H9 (cell line): ENCODE results near the gene MEGF9. TPM values are rescaled to one million over a fixed set of nuclear protein-coding genes. Genes with fewer than 3 reads are reported as not detected.

Experiments used
- DNase-seq: peaks from one replicate; pipeline ENCODE4 v3.0.0-alpha.2; 2017
- H2AFZ ChIP-seq: one replicate; pipeline ENCODE4 v1.6.1; 2013; ENCODE audit warnings: mild to moderate bottlenecking, low read length, control low read depth, moderate library complexity
- H2AK5ac ChIP-seq: 2 replicates; pipeline ENCODE4 v1.6.1; 2013; ENCODE audit warnings: low read length, control low read depth, mixed read lengths; ENCODE audit not compliant: insufficient read length
- H2BK120ac ChIP-seq: one replicate; pipeline ENCODE4 v1.6.1; 2013; ENCODE audit warnings: low read depth, mild to moderate bottlenecking, low read length, control low read depth, inconsistent platforms; ENCODE audit not compliant: poor library complexity, severe bottlenecking
- H2BK12ac ChIP-seq: 2 replicates; pipeline ENCODE4 v1.6.1; 2013; ENCODE audit warnings: low read length, control low read depth, mixed read lengths, low read depth; ENCODE audit not compliant: insufficient read length
- H2BK15ac ChIP-seq: 2 replicates; pipeline ENCODE4 v1.6.1; 2013; ENCODE audit warnings: low read depth, low read length, control low read depth
- H2BK20ac ChIP-seq: one replicate; pipeline ENCODE4 v1.6.1; 2013; ENCODE audit warnings: low read depth, mild to moderate bottlenecking, low read length, control low read depth, inconsistent platforms; ENCODE audit not compliant: poor library complexity, severe bottlenecking
- H2BK5ac ChIP-seq: 2 replicates; pipeline ENCODE4 v1.6.1; 2013; ENCODE audit warnings: low read length, control low read depth, mixed read lengths; ENCODE audit not compliant: insufficient read length
- H3K14ac ChIP-seq: 2 replicates; pipeline ENCODE4 v1.6.1; 2013; ENCODE audit warnings: low read length, control low read depth; ENCODE audit not compliant: insufficient read depth
- H3K18ac ChIP-seq: 2 replicates; pipeline ENCODE4 v1.6.1; 2013; ENCODE audit warnings: low read depth, mild to moderate bottlenecking, mixed read lengths, low read length, control low read depth; ENCODE audit not compliant: insufficient read length
- H3K23ac ChIP-seq: 2 replicates; pipeline ENCODE4 v1.6.1; 2013; ENCODE audit warnings: low read length, control low read depth, mixed read lengths, low read depth; ENCODE audit not compliant: insufficient read length
- H3K23me2 ChIP-seq: 2 replicates; pipeline ENCODE4 v1.6.1; 2013; ENCODE audit warnings: low read depth, mild to moderate bottlenecking, mixed read lengths, low read length, control low read depth; ENCODE audit not compliant: insufficient read length, poor library complexity, severe bottlenecking
- H3K27ac ChIP-seq: 2 replicates; pipeline ENCODE4 v1.5.1; 2013; ENCODE audit warnings: low read length, control low read depth, mixed read lengths, low read depth; ENCODE audit not compliant: insufficient read length
- H3K27me3 ChIP-seq: 2 replicates; pipeline ENCODE4 v1.6.1; 2013; ENCODE audit warnings: low read length, control low read depth, inconsistent platforms; ENCODE audit not compliant: insufficient read depth
- H3K4ac ChIP-seq: 2 replicates; pipeline ENCODE4 v1.6.1; 2013; ENCODE audit warnings: low read depth, mild to moderate bottlenecking, control low read depth, inconsistent platforms, low read length, moderate library complexity
- H3K4me1 ChIP-seq: 2 replicates; pipeline ENCODE4 v1.6.1; 2013; ENCODE audit warnings: low read length, control low read depth, inconsistent platforms; ENCODE audit not compliant: insufficient read depth
- H3K4me2 ChIP-seq: 2 replicates; pipeline ENCODE4 v1.6.1; 2013; ENCODE audit warnings: low read length, control low read depth, mixed read lengths; ENCODE audit not compliant: insufficient read length, insufficient read depth
- H3K56ac ChIP-seq: 2 replicates; pipeline ENCODE4 v1.6.1; 2013; ENCODE audit warnings: low read depth, mild to moderate bottlenecking, mixed read lengths, low read length, control low read depth; ENCODE audit not compliant: insufficient read length
- H3K79me1 ChIP-seq: 2 replicates; pipeline ENCODE4 v1.6.1; 2013; ENCODE audit warnings: low read depth, mild to moderate bottlenecking, moderate library complexity, low read length, control low read depth, inconsistent platforms; ENCODE audit not compliant: insufficient read depth, poor library complexity, severe bottlenecking
- H3K79me2 ChIP-seq: 2 replicates; pipeline ENCODE4 v1.6.1; 2013; ENCODE audit warnings: low read length, control low read depth, inconsistent platforms; ENCODE audit not compliant: insufficient read depth
- H3K9ac ChIP-seq: 2 replicates; pipeline ENCODE4 v1.6.1; 2013; ENCODE audit warnings: low read length, control low read depth, mixed read lengths; ENCODE audit not compliant: insufficient read length; ENCODE audit errors: extremely low read depth
- H3K9me3 ChIP-seq: one replicate; pipeline ENCODE4 v1.6.1; 2013; ENCODE audit warnings: low read depth, low read length, inconsistent platforms; ENCODE audit not compliant: control insufficient read depth
- H3T11ph ChIP-seq: one replicate; pipeline ENCODE4 v1.6.1; 2013; ENCODE audit warnings: mild to moderate bottlenecking, low read length, control low read depth, inconsistent platforms
- H4K20me1 ChIP-seq: one replicate; pipeline ENCODE4 v1.6.1; 2013; ENCODE audit not compliant: control insufficient read depth, insufficient read length, insufficient read depth
- H4K5ac ChIP-seq: 2 replicates; pipeline ENCODE4 v1.6.1; 2013; ENCODE audit warnings: low read depth, mild to moderate bottlenecking, mixed read lengths, low read length, control low read depth; ENCODE audit not compliant: insufficient read length
- H4K8ac ChIP-seq: replicated peaks from 2 replicates; pipeline ENCODE4 v1.6.1; 2013; ENCODE audit warnings: low read length, control low read depth, mixed read lengths, low read depth; ENCODE audit not compliant: insufficient read length
- H4K91ac ChIP-seq: 2 replicates; pipeline ENCODE4 v1.6.1; 2013; ENCODE audit warnings: low read depth, mild to moderate bottlenecking, moderate library complexity, mixed read lengths, low read length, control low read depth; ENCODE audit not compliant: insufficient read length
- H3K27ac Mint-ChIP-seq, 3 experiments: 2 replicates in 2 of 3; 3 replicates in 1 of 3; pipeline ENCODE4 v1.8.0; 2020 to 2021; ENCODE audit warnings: mixed read lengths in 3 of 3, mild to moderate bottlenecking in 1 of 3, moderate library complexity in 1 of 3
- H3K27me3 Mint-ChIP-seq: 2 replicates; pipeline ENCODE4 v1.8.0; 2021; ENCODE audit warnings: low read depth, mild to moderate bottlenecking, moderate library complexity, mixed read lengths
- H3K36me3 Mint-ChIP-seq, 3 experiments: 2 replicates in 2 of 3; 3 replicates in 1 of 3; pipeline ENCODE4 v1.8.0; 2020 to 2021; ENCODE audit warnings: low read depth in 3 of 3, mixed read lengths in 3 of 3; ENCODE audit not compliant: insufficient read depth in 1 of 3
- H3K4me1 Mint-ChIP-seq, 2 experiments: 2 replicates each; pipeline ENCODE4 v1.8.0; 2020; ENCODE audit warnings: mixed read lengths in 2 of 2
- H3K4me3 Mint-ChIP-seq, 2 experiments: 2 replicates in 1 of 2; 3 replicates in 1 of 2; pipeline ENCODE4 v1.8.0; 2020 to 2021; ENCODE audit warnings: mild to moderate bottlenecking in 2 of 2, mixed read lengths in 2 of 2, moderate library complexity in 1 of 2
- H3K9me3 Mint-ChIP-seq, 2 experiments: 2 replicates in 1 of 2; 3 replicates in 1 of 2; pipeline ENCODE4 v1.8.0; 2020; ENCODE audit warnings: mild to moderate bottlenecking in 2 of 2, mixed read lengths in 2 of 2, moderate library complexity in 1 of 2
- WGBS: extraction: QIAGEN DNeasy Blood & Tissue Kit; methylation state at CpG from one replicate; pipeline ENCODE4 v1.1.7; 2013; ENCODE audit warnings: missing lambda C conversion rate, low lambda C conversion rate, mixed read lengths; ENCODE audit not compliant: insufficient read length; ENCODE audit errors: extremely low coverage; 5-methylcytosine and 5-hydroxymethylcytosine counted together
- total RNA-seq: library from RNA; stranded (reverse); gene quantifications from 2 replicates; pipeline ENCODE4 v1.2.1, GENCODE V29; 2021
- TF ChIP-seq, protein P1 (sequence below): fragments of 200-600 bp; sonication (generic); conservative IDR thresholded peaks from 3 replicates; pipeline ENCODE4 v1.8.0; 2021; ENCODE audit warnings: antibody characterized with exemption, mild to moderate bottlenecking

The MEGF9 gene
- total RNA-seq, 1 experiment from 2014 or later: 0.94 TPM

DNA sequence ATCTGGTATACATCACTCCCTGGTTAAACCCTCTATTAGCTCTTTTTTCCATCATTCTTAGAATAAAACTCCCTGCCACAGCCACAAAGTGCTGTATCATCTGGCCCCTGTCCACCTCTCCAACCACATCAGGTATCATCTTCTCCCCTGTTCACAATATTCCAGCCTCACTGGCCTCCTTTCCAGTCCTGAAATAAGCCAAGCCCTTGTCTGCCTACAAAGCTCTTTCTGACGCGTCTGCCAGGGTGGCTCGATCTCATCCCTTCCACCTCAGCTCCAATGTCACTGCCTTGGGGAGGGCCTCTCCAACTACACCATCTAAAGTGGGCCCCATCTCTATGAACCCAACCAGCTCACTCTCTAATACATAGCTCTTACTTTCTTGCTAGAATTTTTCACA, 155.8 kb downstream of the MEGF9 start:
- Histone ChIP-seq H2BK15ac (no peak overlapping the region), H3K27ac (no peak overlapping the region), H3K9me3 (no peaks in the 10 kb centered on the region), H3K56ac (no peak overlapping the region), H3K79me2 (no peaks in the 10 kb centered on the region; the same call in 1 of the 2 replicates), H3T11ph (no peak overlapping the region), H4K91ac (no peak overlapping the region), H2BK20ac (no peak overlapping the region), H3K14ac (no peak overlapping the region), H3K4me1 (no peaks in the 10 kb centered on the region), H2AFZ (no peak overlapping the region), H2BK5ac (no peak overlapping the region), H4K20me1 (no peaks in the 10 kb centered on the region), H2BK120ac (no peak overlapping the region), H3K23ac (no peak overlapping the region), H3K4me2 (no peak overlapping the region), H3K4ac (no peak overlapping the region), H3K27me3 (no peaks in the 10 kb centered on the region), H2AK5ac (no peak overlapping the region), H3K9ac (no peak overlapping the region), H2BK12ac (no peak overlapping the region), H3K23me2 (no peaks in the 10 kb centered on the region), H4K8ac (no peak overlapping the region), H3K79me1 (peaks cover 6% of the 10 kb centered on the region), H4K5ac (no peak overlapping the region), H3K18ac (no peak overlapping the region)
- H3K27ac Mint-ChIP-seq: peak overlapping the region in 2 of 3 experiments; percentile 5 to 54; a peak in 4 of 7 replicates
- H3K36me3 Mint-ChIP-seq: peaks cover 7 to 25% (median 23%) of the 10 kb centered on the region in 3 experiments; a peak in 6 of 7 replicates
- H3K4me1 Mint-ChIP-seq: no peaks in the 10 kb centered on the region
- no peaks in the 10 kb centered on the region for H3K9me3 Mint-ChIP-seq
- WGBS: no CpG with 5 or more reads among the region's 3 CpGs
- DNase-seq: no peak
- TF ChIP-seq, protein P1, sequence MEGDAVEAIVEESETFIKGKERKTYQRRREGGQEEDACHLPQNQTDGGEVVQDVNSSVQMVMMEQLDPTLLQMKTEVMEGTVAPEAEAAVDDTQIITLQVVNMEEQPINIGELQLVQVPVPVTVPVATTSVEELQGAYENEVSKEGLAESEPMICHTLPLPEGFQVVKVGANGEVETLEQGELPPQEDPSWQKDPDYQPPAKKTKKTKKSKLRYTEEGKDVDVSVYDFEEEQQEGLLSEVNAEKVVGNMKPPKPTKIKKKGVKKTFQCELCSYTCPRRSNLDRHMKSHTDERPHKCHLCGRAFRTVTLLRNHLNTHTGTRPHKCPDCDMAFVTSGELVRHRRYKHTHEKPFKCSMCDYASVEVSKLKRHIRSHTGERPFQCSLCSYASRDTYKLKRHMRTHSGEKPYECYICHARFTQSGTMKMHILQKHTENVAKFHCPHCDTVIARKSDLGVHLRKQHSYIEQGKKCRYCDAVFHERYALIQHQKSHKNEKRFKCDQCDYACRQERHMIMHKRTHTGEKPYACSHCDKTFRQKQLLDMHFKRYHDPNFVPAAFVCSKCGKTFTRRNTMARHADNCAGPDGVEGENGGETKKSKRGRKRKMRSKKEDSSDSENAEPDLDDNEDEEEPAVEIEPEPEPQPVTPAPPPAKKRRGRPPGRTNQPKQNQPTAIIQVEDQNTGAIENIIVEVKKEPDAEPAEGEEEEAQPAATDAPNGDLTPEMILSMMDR: no peak
- no peaks in the 10 kb centered on the region for H3K27me3 Mint-ChIP-seq
- H3K4me3 Mint-ChIP-seq: no peak overlapping the region
